Measurements from ENCODE around the gene SAMD8.

DNA sequence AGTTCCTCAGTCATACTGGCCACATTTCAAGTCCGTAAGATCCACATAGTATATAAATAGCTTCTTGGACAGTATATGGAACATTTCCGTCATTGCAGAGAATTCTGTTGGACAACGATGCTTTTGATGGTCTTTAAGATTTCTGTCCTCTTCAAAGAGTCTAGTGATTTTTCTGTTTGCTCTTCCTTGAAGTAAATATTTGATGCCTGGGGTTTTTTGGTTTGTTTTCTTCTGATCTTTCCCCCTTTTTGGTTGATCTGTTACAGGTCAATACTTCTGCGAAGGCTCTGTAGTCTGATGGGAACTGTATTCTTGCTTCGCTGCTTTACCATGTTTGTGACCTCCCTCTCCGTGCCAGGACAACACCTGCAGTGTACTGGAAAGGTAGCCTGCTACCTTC, 56.8 kb downstream of the SAMD8 start:
- TF ChIP-seq, protein P1, sequence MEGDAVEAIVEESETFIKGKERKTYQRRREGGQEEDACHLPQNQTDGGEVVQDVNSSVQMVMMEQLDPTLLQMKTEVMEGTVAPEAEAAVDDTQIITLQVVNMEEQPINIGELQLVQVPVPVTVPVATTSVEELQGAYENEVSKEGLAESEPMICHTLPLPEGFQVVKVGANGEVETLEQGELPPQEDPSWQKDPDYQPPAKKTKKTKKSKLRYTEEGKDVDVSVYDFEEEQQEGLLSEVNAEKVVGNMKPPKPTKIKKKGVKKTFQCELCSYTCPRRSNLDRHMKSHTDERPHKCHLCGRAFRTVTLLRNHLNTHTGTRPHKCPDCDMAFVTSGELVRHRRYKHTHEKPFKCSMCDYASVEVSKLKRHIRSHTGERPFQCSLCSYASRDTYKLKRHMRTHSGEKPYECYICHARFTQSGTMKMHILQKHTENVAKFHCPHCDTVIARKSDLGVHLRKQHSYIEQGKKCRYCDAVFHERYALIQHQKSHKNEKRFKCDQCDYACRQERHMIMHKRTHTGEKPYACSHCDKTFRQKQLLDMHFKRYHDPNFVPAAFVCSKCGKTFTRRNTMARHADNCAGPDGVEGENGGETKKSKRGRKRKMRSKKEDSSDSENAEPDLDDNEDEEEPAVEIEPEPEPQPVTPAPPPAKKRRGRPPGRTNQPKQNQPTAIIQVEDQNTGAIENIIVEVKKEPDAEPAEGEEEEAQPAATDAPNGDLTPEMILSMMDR (IDR thresholded peaks at IDR 0.05; ENCODE audit: control extremely low read depth in 1 of 3, insufficient read depth in 1 of 3, low read depth in 1 of 3, low read length in 3 of 3), result no peak
- TF ChIP-seq SUZ12 (IDR thresholded peaks at IDR 0.05; ENCODE audit: low read length) (no peak), ASH2L (IDR thresholded peaks at IDR 0.05; ENCODE audit: low read length) (no peak), TAF1 (IDR thresholded peaks at IDR 0.05; ENCODE audit: low read depth, low read length) (no peak), POLR2A (IDR thresholded peaks at IDR 0.05; ENCODE audit: control extremely low read depth in 1 of 2, low read depth in 2 of 2, low read length in 2 of 2) (no peak), HDAC6 (IDR thresholded peaks at IDR 0.05; ENCODE audit: low read depth, low read length) (no peak), POLR2AphosphoS5 (IDR thresholded peaks at IDR 0.05; ENCODE audit: low read depth, low read length) (no peak)
- TF ChIP-seq, protein P2, sequence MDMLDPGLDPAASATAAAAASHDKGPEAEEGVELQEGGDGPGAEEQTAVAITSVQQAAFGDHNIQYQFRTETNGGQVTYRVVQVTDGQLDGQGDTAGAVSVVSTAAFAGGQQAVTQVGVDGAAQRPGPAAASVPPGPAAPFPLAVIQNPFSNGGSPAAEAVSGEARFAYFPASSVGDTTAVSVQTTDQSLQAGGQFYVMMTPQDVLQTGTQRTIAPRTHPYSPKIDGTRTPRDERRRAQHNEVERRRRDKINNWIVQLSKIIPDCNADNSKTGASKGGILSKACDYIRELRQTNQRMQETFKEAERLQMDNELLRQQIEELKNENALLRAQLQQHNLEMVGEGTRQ (IDR thresholded peaks at IDR 0.05; ENCODE audit: low read length), result no peak

All from H1 (cell line).